Esophagus muscularis mucosa (tissue), 4 donors: ENCODE results near the gene HAPLN3.

Experiments used
- CTCF ChIP-seq, 3 experiments: fragments of 200-600 bp in 2 of 3; fragments of 450-650 bp in 1 of 3; sonication (generic) in 2 of 3; IDR thresholded peaks; one replicate each; pipeline ENCODE4 v1.5.1; 2017 to 2019; ENCODE audit warnings: antibody characterized with exemption in 3 of 3, mild to moderate bottlenecking in 2 of 3, moderate library complexity in 1 of 3
- EP300 ChIP-seq: sonication (generic); formaldehyde crosslinking; IDR thresholded peaks from one replicate; pipeline ENCODE4 v1.6.1; 2017; ENCODE audit warnings: antibody characterized with exemption
- POLR2A ChIP-seq: fragments of 450-650 bp; IDR thresholded peaks from one replicate; pipeline ENCODE4 v1.6.1; 2017; ENCODE audit warnings: antibody characterized with exemption, moderate library complexity, mild to moderate bottlenecking, low read depth

DNA sequence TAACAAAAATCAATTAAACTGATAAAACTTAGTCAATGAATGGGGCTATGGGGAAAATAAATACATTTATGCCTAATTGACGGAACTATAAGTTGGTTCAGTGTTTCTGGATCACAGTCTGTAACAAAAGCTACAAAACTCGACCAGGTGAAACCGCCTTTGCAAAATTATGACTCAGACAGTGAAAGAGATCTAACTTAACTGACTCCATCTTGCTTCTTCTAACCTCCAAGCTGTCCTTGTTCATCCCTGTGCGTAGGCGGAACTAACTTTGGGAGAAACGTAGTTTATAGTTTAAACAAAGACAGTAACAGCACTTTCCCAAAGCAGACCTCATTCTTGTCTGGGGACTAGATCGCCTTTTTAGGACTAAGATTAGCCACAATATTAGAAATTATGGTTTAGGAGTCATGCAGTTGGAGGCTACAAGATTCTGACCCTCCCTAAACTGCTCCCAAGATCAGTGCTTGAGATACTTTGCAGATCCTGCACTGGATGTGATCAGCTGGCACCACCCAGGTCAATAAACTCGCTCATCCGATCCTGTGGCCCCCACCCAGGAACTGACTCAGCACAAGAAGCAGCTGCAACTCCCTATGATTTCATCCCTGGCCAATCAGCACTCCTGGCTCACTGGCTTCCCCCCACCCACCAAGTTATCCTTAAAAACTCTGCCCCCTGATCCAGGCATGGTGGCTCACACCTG lies 25.0 kb upstream of the HAPLN3 start:
- TF ChIP-seq EP300 (no peak), CTCF (IDR thresholded peaks at IDR 0.05) (no peak), POLR2A (no peak)
